GM13977 (cell line): ENCODE measurements around the gene RNF112.

ENCODE experiments used
- DNase-seq: peaks from one replicate; pipeline ENCODE4 v3.0.0; 2012; ENCODE audit warnings: low spot score
- in situ Hi-C: fragments of 300-500 bp; cut with MboI; formaldehyde crosslinking; loops from one replicate; pipeline ENCODE4 v1.12.0; 2022; ENCODE audit warnings: low sequenced_read_pairs, low pct_unique_long_range_greater_than_20kb, mixed read lengths, inconsistent platforms; ENCODE audit not compliant: unreplicated experiment
- TF ChIP-seq, protein P1 (sequence below): IDR thresholded peaks from 2 replicates; pipeline ENCODE4 v1.5.1; 2012; ENCODE audit warnings: mild to moderate bottlenecking, control low read depth; ENCODE audit not compliant: insufficient read depth; ENCODE audit errors: extremely low read depth, missing control alignments

The RNF112 gene

DNA sequence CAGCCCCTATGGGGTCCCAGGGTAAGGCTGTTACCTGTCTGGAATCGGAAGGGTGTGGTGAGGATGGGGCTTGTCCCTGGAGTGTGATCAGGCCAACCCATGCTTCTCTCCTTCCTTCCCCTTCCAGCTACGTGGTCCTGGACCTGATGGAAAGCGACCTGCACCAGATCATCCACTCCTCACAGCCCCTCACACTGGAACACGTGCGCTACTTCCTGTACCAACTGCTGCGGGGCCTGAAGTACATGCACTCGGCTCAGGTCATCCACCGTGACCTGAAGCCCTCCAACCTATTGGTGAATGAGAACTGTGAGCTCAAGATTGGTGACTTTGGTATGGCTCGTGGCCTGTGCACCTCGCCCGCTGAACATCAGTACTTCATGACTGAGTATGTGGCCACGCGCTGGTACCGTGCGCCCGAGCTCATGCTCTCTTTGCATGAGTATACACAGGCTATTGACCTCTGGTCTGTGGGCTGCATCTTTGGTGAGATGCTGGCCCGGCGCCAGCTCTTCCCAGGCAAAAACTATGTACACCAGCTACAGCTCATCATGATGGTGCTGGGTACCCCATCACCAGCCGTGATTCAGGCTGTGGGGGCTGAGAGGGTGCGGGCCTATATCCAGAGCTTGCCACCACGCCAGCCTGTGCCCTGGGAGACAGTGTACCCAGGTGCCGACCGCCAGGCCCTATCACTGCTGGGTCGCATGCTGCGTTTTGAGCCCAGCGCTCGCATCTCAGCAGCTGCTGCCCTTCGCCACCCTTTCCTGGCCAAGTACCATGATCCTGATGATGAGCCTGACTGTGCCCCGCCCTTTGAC is 30.3 kb upstream of the RNF112 start:
- no peak for DNase-seq
- in situ Hi-C loops, result no loop called here
- TF ChIP-seq, protein P1, sequence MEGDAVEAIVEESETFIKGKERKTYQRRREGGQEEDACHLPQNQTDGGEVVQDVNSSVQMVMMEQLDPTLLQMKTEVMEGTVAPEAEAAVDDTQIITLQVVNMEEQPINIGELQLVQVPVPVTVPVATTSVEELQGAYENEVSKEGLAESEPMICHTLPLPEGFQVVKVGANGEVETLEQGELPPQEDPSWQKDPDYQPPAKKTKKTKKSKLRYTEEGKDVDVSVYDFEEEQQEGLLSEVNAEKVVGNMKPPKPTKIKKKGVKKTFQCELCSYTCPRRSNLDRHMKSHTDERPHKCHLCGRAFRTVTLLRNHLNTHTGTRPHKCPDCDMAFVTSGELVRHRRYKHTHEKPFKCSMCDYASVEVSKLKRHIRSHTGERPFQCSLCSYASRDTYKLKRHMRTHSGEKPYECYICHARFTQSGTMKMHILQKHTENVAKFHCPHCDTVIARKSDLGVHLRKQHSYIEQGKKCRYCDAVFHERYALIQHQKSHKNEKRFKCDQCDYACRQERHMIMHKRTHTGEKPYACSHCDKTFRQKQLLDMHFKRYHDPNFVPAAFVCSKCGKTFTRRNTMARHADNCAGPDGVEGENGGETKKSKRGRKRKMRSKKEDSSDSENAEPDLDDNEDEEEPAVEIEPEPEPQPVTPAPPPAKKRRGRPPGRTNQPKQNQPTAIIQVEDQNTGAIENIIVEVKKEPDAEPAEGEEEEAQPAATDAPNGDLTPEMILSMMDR, result no peak

DNA sequence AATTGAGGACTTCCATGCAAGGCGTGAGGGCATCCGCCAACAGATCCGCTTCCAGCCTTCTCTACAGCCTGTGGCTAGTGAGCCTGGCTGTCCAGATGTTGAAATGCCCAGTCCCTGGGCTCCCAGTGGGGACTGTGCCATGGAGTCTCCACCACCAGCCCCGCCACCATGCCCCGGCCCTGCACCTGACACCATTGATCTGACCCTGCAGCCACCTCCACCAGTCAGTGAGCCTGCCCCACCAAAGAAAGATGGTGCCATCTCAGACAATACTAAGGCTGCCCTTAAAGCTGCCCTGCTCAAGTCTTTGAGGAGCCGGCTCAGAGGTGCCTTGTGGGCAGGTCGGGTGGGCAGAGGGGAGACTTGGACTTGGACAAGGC is 29.7 kb upstream of the RNF112 start:
- TF ChIP-seq, protein P1, result no peak
- no peak for DNase-seq
- in situ Hi-C loops, result no loop called here

DNA sequence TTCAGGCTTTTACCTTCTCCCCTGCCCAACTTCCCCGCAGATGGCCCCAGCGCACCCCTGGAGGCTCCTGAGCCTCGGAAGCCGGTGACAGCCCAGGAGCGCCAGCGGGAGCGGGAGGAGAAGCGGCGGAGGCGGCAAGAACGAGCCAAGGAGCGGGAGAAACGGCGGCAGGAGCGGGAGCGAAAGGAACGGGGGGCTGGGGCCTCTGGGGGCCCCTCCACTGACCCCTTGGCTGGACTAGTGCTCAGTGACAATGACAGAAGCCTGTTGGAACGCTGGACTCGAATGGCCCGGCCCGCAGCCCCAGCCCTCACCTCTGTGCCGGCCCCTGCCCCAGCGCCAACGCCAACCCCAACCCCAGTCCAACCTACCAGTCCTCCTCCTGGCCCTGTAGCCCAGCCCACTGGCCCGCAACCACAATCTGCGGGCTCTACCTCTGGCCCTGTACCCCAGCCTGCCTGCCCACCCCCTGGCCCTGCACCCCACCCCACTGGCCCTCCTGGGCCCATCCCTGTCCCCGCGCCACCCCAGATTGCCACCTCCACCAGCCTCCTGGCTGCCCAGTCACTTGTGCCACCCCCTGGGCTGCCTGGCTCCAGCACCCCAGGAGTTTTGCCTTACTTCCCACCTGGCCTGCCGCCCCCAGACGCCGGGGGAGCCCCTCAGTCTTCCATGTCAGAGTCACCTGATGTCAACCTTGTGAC is 29.1 kb upstream of the RNF112 start:
- TF ChIP-seq, protein P1, result no peak
- in situ Hi-C loops, result no loop called here
- DNase-seq, result no peak

DNA sequence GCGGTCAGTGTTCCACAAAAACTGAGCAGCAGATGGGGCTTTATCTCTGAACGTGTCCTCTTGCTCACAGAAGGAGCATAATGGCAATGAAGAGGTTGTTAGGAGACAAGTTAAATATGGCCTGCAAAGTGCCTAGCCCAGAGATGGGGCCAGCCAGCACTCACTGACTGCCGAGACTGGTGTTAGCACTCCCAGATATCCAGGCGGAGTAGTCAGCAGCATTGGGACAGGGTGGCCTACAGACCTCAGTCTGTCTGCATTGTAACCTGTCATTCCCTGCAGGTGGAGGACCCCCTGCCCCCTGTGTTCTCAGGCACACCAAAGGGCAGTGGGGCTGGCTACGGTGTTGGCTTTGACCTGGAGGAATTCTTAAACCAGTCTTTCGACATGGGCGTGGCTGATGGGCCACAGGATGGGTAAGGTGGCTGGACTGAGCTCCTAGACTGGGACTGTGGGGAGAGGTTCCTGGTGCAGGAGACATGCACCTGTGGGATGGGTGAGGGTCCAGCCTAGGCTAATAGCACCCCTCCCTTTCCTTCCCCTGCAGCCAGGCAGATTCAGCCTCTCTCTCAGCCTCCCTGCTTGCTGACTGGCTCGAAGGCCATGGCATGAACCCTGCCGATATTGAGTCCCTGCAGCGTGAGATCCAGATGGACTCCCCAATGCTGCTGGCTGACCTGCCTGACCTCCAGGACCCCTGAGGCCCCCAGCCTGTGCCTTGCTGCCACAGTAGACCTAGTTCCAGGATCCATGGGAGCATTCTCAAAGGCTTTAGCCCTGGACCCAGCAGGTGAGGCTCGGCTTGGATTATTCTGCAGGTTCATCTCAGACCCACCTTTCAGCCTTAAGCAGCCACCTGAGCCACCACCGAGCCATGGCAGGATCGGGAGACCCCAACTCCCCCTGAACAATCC is 28.2 kb upstream of the RNF112 start:
- DNase-seq, result no peak
- TF ChIP-seq, protein P1, result no peak
- in situ Hi-C loops, result no loop called here

DNA sequence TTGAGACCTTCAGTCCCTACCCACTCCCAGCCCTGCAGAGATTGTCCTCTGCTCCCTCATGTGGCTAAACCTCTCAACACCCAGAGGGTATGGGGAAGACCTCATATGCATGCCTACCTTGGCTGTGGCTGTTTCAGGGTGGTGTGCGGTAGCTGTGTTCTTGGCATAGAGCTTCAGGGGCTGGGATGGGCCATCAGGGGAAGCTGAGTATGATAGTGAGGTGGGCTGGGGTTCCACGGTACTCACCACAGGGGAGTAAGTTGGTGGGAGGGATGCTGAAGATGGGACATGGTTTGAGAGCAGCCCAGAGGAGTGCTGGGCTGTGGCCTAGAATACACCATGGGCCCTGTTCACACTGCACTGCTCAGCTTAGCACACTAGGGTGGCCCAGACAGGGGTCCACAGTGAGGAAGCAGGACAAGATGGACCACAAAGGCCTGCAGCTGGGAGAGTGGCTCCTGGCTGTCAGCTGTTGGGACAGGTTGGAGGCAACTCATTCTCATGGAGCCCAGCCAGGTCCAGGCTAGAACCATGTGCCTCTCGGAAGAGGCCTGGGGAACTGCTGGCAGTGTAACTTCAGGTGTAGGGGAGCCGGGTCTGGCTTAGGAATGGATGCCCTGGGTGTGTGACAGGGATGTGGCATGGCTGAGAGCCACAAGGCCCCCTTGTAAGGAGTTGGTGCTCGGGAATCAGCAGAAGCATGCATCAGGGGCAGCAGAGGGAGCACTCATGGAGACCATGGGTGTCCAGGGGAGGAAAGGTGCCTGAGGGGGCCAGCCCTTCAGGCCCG is 27.2 kb upstream of the RNF112 start:
- in situ Hi-C loops, result no loop called here
- TF ChIP-seq, protein P1, result no peak

More for the DNA sequence above, 27.2 kb upstream of the RNF112 start:
- DNase-seq, result no peak
